NCI-H1105 treated with DMSO at 0.1 percent for 48 hours (cell line): Measurements from ENCODE around the gene ABR.

Experiments
- DNase-seq: peaks from one replicate; lab custom pipeline; 2025; lab: John Stamatoyannopoulos, UW

The ABR gene

DNA sequence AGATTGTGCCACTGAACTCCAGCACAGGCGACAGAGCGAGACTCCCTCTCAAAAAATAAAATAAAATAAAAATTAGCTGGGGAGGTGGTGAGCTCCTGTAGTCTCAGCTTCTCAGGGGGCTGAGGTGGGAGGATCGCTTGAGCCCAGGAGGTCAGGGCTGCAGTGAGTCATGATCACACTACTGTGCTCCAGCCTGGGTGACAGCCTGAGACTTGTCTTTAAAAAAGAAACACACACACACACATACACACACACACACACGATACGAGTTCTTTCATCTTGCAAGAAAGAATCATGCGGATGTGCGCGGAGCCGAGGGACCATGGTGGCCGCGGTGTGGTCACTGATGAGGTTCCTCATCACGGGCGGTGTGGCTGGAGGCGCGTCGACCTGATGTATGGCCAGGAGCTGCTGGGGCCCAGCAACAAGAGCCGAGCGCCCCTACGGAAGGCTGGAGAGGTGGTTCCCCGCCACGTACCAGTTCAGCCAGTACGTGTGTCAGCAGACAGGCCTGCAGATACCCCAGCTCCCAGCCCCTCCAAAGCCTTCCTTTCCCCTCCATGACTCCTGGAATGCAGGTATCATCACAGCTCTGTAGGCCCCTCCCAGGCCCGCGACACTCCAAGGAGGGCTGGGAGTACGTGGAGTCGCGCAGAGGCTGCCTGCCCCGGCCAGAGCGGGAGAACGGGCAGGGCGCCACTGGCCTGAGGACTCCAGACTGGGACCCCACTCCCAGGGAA is 220.9 kb downstream of the ABR start:
- DNase-seq = no peak

DNA sequence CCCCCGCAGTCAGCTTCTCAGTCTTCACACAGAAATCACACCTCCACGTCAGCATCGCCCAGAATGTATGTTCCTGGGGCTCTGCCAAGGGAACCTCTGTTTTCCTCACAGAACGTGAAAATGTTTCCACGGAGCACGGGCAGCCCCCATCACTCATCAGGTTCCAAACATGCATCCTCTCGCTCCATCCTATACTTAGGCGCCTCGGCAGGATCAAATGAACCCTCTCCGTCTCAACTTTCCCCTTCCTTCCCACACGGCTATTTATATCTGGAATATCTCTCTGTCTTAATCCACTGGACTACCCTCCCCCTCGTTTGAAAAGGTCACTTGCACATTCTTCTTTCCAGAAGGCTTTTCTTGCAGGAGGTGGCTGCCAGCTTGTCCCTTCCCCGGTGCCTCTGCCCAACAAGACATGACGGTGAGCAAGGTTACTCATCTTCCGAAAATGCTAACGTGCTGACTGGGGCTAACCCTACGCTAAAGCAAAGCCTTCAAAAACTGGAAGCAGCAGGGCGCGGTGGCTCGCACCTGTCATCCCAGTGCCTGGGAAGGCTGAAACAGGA is 221.8 kb downstream of the ABR start:
- no peak for DNase-seq

DNA sequence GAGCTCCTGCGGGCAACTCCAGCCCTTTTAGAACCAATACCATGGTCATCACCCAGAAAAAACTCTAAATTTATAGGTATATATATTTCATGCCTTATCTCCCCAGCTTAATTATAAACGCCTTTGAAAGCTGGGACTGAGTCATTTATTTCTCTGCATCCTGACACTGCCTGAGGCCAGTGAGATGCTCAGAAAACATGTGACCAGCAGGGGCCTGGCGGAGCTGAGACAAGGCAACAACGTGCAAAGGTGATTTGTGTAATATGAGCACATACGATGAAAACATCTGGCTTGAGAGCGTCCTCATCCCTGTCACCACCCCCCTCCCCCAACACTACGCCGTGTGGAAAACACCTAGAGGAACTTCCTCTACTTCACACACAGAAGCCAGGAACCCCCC is 222.9 kb downstream of the ABR start:
- DNase-seq = no peak

DNA sequence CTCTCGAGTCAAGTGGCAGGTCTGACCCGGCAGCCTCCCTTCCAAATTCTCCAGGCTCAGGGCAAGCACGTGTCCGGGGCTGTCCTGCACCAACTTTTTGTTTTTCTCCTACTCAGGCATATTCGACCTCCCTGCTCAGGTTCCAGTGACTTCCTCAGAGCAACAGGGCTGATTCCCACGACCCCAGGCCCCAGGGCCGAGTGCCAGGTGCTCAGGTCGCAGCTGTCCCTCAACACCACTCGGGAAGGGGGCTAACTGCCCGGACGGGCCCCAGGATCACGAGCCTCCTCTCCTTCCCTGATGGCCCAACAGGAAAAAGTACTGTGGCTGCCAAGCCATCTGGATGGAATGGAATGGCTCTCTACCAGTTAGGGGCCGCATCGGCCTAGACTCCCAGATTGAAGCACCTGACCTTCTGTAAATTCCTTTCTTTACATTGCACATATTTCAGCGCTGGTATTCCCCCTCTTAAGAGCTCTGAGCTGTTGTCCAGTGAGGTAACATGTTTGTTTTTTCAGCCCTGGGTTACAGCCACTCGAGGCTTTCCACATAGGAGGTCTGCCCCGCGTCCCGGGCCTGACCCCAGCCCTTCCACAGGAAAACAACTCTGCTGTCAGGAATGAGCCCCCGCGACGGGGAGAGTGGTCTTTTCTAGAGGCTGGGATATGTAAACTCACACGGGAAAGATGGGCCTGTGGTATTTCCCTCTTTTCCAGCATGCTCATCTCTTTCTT is 225.2 kb downstream of the ABR start:
- no peak for DNase-seq

DNA sequence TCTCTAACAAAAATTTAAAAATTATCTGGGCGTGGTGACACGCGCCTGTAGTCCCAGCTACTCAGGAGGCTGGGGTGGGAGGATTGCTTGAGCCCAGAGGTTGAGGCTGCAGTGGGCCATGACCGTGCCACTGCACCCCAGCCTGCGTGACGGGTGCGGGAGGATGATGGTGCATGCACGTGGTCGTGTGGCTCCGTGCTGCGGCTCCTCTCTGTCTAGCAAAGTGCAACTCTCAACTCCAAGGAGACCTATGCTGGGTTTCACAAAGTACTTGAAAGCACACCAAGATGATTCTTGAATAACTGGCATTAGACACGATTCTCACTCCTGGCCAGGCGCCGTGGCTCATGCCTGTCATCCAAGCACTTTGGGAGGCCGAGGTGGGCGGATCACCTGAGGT is 226.0 kb downstream of the ABR start:
- no peak for DNase-seq
